Stimulated activated effector memory CD8-positive, alpha-beta T cell treated with anti-CD3 and anti-CD28 coated beads, Interleukin-12 subunit alpha, Interleukin-12 subunit beta, amount 100 ng/mL, for 72 hours (primary cell): Measurements from ENCODE around the gene MAP3K20.
"Not testable (repeated sequence)": the region's sequence is repeated elsewhere in the genome, so short reads cannot be mapped to it uniquely, and the experiment has no call there.

Experiments used
- ATAC-seq: fragments of 150-1000 bp; cut with Tn5 transposase; 2 replicates; pipeline ENCODE4 v1.10.0; 2021
- DNase-seq, 2 donors: peaks; one replicate each; pipeline ENCODE4 v3.0.0; 2021 to 2022; ENCODE audit warnings: low spot score in 2 of 2
- H3K27ac Mint-ChIP-seq: one replicate; pipeline ENCODE4 v1.8.0; 2022; ENCODE audit warnings: mild to moderate bottlenecking, mixed read lengths
- H3K36me3 Mint-ChIP-seq: one replicate; pipeline ENCODE4 v1.8.0; 2022; ENCODE audit warnings: mild to moderate bottlenecking, mixed read lengths
- H3K4me1 Mint-ChIP-seq: one replicate; pipeline ENCODE4 v1.8.0; 2022; ENCODE audit warnings: mixed read lengths
- H3K4me3 Mint-ChIP-seq: one replicate; pipeline ENCODE4 v1.8.0; 2022; ENCODE audit warnings: mild to moderate bottlenecking, mixed read lengths
- H3K9me3 Mint-ChIP-seq: one replicate; pipeline ENCODE4 v1.8.0; 2022; ENCODE audit warnings: mixed read lengths

Gene MAP3K20

DNA sequence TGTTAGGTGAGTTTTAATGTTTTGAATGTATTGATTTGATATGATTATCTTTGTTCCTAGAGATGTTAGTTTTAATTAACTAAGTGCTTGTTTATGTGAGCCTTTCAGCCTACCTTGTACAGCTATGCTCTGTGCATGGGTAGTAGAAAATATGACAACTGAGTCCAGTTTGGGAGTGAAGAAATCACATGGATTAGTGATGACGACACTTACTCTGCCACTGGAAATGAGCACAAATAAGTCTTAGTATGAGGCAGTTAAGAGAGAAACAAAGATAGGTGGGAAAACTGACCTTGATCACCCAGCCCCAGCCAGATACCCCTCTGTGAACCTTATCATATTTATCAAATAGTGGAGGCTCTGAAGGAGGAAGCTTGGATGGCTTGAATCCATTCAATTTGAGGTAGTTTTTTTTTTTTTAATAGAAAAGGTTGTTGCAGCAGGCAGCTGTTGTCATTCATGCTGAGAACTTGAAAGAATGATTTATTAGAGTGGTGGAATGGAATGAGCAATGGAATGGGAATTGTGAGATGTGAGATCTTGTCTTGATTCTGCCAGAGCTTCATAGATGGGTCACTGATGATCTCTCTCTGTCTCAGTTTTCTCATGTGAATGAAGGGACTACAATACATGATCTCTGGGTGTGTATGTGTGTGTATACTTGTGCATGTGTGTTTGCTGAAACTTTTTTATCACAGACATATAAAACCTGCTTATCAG is 96.4 kb downstream of the MAP3K20 start:
- Mint-ChIP-seq H3K4me1 (no peaks in the 10 kb centered on the region), H3K27ac (no peak overlapping the region), H3K36me3 (no peaks in the 10 kb centered on the region), H3K4me3 (no peak overlapping the region), H3K9me3 (no peaks in the 10 kb centered on the region)
- DNase-seq (no peak), ATAC-seq (no peak)

DNA sequence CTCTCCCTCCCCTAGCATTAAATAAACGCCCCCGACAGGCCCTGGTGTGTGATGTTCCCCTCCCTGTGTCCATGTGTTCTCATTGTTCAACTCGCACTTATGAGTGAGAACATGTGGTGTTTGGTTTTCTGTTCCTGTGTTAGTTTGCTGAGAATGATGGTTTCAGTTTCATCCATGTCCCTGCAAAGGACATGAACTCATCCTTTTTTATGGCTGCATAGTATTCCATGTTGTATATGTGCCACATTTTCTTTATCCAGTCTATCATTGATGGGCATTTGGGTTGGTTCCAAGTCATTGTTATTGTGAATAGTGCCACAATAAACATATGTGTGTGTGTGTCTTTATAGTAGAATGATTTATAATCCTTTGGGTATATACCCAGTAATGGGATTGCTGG is 98.7 kb downstream of the MAP3K20 start:
- not testable (repeated sequence) for H3K36me3 Mint-ChIP-seq, H3K4me3 Mint-ChIP-seq, DNase-seq, H3K9me3 Mint-ChIP-seq, ATAC-seq, H3K27ac Mint-ChIP-seq, H3K4me1 Mint-ChIP-seq

DNA sequence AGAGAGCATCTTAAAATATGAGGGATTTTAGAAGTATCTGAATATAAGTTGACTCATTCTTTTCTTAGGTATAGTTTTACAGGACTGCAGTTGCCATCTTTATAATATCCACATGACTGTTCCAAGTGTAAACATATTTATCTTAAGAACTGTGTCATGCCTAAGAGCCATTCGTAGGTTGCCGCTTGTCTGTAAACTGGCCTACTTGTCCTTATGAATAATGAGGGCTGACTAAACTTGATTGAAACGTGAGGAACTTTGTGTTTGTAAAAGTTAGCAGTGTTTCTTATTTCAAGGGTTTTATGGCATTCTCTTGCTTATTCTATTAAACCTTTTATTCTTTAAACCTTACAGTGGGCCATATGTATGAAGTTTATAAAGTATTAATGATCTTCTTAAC is 99.6 kb downstream of the MAP3K20 start:
- no peaks in the 10 kb centered on the region for H3K9me3 Mint-ChIP-seq
- ATAC-seq (no peak), DNase-seq (no peak)
- H3K36me3 Mint-ChIP-seq: no peaks in the 10 kb centered on the region
- no peak overlapping the region for H3K4me3 Mint-ChIP-seq
- H3K4me1 Mint-ChIP-seq: no peaks in the 10 kb centered on the region
- no peak overlapping the region for H3K27ac Mint-ChIP-seq

DNA sequence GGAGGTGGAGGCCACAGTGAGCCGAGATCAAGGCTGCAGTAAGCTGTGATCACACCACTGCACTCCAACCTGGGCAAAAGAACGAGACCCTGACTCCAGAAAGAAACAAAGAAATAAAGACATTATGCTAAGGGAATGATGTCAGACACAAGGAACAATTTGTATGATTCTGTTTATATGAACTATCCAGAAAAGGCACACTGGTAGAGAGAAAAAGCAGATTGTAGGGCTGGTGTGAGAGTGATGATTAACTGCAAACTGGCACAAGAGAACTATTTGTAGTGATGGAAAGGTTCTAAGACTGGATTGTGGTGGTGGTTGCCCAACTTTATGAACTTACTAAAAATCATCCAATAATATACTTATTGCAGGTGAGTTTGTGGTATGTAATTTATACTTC is 106.3 kb downstream of the MAP3K20 start:
- Mint-ChIP-seq H3K27ac (no peak overlapping the region), H3K4me3 (no peak overlapping the region), H3K9me3 (no peaks in the 10 kb centered on the region), H3K4me1 (no peaks in the 10 kb centered on the region), H3K36me3 (no peaks in the 10 kb centered on the region)
- no peak for DNase-seq
- no peak for ATAC-seq

DNA sequence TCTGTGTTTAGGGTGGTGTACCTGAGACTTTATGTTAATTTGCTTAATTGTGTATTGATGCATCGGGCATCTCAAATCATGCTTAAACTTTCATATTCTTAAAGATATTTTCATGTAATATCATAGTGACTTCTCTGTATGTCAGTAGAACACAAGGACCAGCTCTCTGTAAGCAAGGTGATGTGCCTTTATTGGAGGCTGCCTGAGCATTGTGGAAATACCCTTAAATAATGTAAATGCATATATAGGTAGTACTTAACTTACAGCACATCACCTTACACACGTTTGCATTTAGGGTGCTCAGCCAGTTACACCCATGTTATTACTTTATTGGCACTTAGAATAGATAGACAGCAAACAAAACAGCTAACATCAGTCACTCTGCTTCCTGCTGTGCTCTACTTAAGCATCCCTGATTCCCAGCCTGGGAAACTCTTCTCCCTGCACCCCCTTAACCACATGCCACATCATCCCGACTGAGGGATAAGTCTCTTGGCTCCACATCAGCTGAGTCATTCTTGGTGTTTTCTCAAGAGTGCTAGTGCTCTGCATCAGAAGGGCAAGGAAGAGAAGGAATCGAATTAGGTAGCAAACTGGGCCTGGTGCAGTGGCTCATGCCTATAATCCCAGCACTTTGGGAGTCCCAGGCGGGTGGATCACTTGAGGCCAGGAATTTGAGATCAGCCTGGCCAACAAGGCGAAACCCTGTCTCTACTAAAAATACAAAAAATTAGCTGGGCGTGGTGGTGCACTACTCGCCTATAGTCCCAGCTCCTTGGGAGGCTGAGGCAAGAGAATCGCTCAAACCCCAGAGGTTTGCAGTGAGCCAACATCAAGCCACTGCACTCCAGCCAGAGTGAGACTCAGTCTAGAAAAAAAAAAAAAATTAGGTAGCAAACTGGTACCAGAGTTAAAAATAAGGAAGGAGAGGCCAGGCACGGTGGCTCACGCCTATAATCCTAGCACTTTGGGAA is 108.7 kb downstream of the MAP3K20 start:
- Mint-ChIP-seq H3K9me3 (no peaks in the 10 kb centered on the region), H3K27ac (no peak overlapping the region), H3K4me1 (no peaks in the 10 kb centered on the region), H3K36me3 (no peaks in the 10 kb centered on the region), H3K4me3 (no peak overlapping the region)
- ATAC-seq (no peak), DNase-seq (no peak)

DNA sequence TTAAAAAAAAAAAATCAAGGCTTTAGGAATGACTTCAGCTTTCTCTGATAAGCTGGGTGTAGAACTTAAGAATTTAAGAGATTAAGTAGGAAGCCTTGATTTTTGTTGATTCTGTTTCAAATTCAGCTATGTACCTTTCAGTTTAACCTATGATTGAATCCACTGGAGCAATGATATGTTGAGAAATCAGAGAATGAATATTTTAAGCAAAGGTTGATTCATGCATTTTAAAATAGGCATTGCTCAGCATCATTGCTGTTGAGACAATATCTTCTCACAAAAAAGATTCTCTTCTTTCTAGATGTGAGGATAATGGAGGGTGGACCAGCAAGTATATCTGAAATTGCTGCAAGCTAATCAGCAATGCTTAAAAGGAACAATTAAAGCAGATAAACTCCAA is 109.8 kb downstream of the MAP3K20 start:
- ATAC-seq: no peak
- H3K9me3 Mint-ChIP-seq: no peaks in the 10 kb centered on the region
- no peak for DNase-seq
- no peak overlapping the region for H3K27ac Mint-ChIP-seq
- H3K4me1 Mint-ChIP-seq: no peaks in the 10 kb centered on the region
- H3K4me3 Mint-ChIP-seq: no peak overlapping the region
- no peaks in the 10 kb centered on the region for H3K36me3 Mint-ChIP-seq

DNA sequence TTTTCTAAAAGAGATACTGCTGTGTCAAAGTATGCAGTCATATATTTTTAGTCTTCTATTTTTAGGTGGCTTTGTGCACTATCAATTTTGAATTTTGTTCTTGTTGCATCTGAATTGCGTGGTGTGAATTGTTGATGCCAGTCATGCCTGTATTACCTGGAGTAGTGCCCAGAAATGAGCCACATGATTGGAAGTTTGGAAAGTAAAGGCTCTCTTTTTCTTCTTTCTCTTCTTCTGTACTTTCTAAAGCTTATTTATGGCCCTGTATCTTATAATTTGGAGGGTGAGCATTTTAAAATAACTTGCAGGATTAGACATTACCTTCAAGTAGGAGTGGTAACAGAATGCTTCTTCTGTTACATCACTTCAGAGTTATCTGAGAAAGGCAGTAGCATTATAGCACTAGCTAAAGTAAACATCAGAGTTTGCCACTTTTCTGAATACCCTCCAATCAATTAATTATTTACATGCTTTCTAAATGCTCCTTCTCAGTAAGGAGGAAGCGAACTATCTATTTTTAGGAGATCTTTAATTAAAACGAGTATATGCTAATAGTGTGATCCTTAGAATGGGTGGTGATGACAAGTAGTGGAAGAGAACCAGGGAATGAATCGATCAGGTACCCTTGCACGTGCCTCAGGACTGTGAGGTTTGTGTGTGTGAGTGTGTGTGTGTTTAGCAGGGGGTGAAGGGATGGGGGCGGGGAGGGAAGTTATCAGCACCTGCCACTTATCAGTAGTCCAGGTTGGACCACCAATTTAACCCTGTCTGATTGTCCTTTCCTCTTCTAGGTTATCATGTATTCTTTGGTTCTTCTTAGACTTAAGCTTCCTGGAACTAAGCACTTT is 112.5 kb downstream of the MAP3K20 start:
- DNase-seq: no peak
- no peaks in the 10 kb centered on the region for H3K36me3 Mint-ChIP-seq
- no peak overlapping the region for H3K4me3 Mint-ChIP-seq
- no peaks in the 10 kb centered on the region for H3K9me3 Mint-ChIP-seq
- ATAC-seq: no peak
- H3K27ac Mint-ChIP-seq: no peak overlapping the region
- H3K4me1 Mint-ChIP-seq: no peaks in the 10 kb centered on the region

DNA sequence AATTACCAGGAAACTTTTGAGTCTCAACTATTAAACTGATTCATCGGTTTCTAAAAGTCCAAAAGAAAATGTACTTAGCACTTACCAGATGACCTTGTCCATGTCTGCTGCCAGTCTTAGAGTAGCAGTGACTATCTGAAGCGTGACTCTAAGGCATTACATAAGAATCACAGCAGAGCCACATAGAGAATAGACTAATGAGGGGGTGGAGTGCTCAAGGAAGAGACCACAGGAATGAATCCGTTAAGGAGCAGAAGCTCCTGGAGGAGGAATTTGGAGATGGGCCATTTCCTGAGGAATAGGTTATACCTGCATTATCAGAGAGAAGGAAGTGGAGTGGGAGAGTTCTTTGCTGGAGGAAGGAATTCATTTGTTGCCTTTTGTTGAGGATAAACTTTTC is 116.0 kb downstream of the MAP3K20 start:
- no peak overlapping the region for H3K4me3 Mint-ChIP-seq
- no peak for ATAC-seq
- H3K9me3 Mint-ChIP-seq: no peaks in the 10 kb centered on the region
- no peak for DNase-seq
- no peak overlapping the region for H3K27ac Mint-ChIP-seq
- H3K4me1 Mint-ChIP-seq: no peaks in the 10 kb centered on the region
- no peaks in the 10 kb centered on the region for H3K36me3 Mint-ChIP-seq

DNA sequence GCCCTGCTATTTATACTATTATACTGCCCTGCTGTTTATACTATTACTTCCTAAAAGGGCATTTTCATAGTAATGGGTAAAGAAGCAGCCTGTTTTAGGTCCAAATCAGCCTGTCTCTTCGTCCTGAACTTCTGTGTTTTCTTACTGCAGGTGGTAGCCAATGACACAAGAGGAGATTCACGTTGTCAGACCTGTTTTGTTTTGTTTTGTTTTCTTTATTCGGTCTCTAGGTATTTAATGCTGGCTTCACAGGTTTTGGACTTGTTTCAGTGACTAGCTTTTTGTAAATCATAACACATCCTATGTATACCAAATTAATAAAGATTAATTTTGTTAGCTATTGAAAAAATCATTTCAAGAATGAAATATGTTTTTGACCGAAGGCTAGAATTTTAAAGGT is 116.4 kb downstream of the MAP3K20 start:
- H3K4me1 Mint-ChIP-seq: no peaks in the 10 kb centered on the region
- H3K27ac Mint-ChIP-seq: no peak overlapping the region
- no peaks in the 10 kb centered on the region for H3K9me3 Mint-ChIP-seq
- H3K4me3 Mint-ChIP-seq: no peak overlapping the region
- no peaks in the 10 kb centered on the region for H3K36me3 Mint-ChIP-seq
- no peak for ATAC-seq
- DNase-seq: no peak

DNA sequence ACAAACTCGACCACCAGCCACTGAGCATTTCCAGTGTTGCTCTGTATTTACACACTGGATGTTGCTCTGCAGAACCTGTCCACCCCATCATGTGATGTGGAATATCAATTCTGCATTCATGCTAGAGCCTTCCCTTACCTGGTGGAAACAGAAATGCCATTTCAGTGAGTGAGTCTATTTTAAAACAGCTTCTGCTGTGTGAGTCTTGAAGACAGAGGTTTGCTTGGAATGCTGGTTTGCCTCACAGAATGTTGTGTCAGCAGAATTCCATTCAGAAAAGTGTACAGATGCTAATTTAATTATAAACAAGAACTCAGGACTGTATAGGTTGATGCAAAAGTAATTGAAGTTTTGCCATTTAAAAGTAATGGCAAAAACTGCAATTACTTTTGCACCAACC is 118.3 kb downstream of the MAP3K20 start:
- DNase-seq (no peak), ATAC-seq (no peak)
- H3K4me3 Mint-ChIP-seq: no peak overlapping the region
- no peak overlapping the region for H3K27ac Mint-ChIP-seq
- H3K9me3 Mint-ChIP-seq: no peaks in the 10 kb centered on the region
- peaks cover 9% of the 10 kb centered on the region for H3K36me3 Mint-ChIP-seq
- no peaks in the 10 kb centered on the region for H3K4me1 Mint-ChIP-seq

DNA sequence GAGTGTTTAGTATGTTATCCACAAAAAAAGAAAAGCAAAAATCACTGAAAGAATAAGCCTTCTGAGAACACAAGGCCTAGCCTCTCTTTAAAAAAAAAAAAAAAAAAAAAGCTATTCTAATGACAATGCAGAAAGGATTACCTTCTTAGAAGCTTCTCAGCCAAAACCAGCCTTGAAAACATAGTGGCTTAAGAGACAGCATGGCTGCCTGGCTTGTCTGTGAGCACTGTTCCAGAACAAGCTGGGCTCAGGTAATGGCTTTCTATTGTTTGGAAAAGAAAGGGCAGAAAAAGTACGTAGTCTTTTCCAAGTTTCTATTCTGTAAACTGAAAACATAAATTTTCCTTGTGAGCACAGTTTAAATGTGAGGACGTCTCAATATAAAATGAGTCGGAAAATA is 119.5 kb downstream of the MAP3K20 start:
- Mint-ChIP-seq H3K9me3 (no peaks in the 10 kb centered on the region), H3K4me1 (no peaks in the 10 kb centered on the region), H3K4me3 (no peak overlapping the region), H3K36me3 (peaks cover 9% of the 10 kb centered on the region), H3K27ac (no peak overlapping the region)
- no peak for DNase-seq
- no peak for ATAC-seq

DNA sequence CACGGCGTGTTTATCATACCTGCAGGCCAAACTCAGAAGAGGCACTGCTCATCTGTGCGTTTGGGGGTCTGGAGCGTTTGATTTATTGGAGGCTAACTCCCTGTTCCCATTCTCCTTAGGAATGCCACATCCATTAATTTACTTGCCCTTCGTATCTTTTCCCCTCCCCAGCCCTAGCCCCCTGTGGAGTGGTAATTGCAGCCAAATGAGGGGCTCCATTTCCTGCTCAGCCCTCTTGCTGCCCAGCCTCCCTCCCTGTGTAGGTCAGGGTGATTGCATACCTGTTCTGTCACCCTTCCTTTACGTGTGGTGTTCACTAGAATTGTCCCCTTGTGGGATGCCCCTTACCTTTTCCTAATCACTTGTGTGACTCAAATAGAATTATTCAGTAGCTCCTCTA is 120.4 kb downstream of the MAP3K20 start:
- H3K4me1 Mint-ChIP-seq: no peaks in the 10 kb centered on the region
- ATAC-seq (no peak), DNase-seq (no peak)
- H3K9me3 Mint-ChIP-seq: no peaks in the 10 kb centered on the region
- H3K36me3 Mint-ChIP-seq: peaks cover 9% of the 10 kb centered on the region
- no peak overlapping the region for H3K4me3 Mint-ChIP-seq
- H3K27ac Mint-ChIP-seq: no peak overlapping the region

DNA sequence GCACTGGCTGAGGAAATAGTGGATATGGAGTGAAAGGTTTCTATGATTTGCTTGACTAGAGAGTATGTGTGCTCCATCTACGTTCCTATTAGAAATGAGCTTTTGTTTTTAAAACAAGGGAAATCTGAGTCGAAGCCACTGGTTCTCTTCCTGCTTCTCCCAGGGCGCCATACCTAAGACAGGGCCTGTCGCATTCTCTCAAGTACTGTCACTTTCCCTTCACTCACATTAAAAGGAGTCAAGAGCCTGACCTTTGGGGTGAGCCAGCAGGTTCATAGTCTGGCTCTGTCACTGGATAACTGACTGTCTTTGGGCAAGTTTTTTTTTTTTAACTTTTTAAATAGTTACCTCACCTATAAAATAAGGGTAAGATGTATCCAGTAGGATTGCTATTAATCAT is 121.0 kb downstream of the MAP3K20 start:
- DNase-seq: no peak

DNA sequence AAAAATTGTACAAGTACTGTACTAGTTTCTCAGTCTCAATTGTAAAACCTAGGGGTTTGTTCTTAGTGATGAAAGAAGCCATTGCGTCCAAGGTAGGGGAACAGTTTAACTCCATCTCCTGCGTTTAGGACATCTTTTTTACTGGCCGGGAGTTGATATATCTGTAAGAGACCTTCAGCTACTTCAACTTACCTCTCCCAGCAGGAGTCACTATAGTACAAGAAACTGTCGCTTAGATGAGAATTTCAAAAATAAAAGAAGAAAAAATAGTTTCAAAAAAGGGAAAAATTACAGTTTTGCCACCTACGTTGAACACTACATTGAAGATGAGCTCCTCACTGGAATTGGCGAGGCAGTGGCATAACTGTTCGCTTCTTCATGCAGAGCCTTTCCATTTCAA is 122.7 kb downstream of the MAP3K20 start:
- Mint-ChIP-seq H3K4me1 (no peaks in the 10 kb centered on the region), H3K27ac (no peak overlapping the region), H3K36me3 (peaks cover 9% of the 10 kb centered on the region), H3K4me3 (no peak overlapping the region), H3K9me3 (no peaks in the 10 kb centered on the region)
- ATAC-seq (no peak), DNase-seq (no peak)

More for the DNA sequence above, 121.0 kb downstream of the MAP3K20 start:
- H3K4me3 Mint-ChIP-seq: no peak overlapping the region
- no peak for ATAC-seq
- no peaks in the 10 kb centered on the region for H3K4me1 Mint-ChIP-seq
- H3K27ac Mint-ChIP-seq: no peak overlapping the region
- H3K36me3 Mint-ChIP-seq: peaks cover 9% of the 10 kb centered on the region
- no peaks in the 10 kb centered on the region for H3K9me3 Mint-ChIP-seq

DNA sequence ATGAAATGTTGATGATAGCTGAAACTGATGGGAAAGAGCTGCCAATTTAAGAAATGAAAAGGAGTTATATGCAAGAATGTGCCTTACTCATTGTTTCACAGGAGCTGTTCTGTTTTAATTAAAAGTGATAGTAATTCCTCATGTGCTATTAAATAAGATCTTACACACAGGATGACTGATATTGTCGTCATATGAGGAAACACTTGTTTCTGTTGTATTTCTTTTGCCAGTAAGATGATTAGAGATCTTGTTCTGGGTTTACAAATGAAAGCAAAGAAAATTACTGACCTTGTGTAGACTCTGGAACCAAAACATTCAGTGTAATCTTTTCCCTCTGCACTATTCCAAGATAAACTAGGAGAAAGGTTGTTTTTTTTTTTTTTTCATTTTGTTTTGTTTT is 123.6 kb downstream of the MAP3K20 start:
- Mint-ChIP-seq H3K4me1 (no peaks in the 10 kb centered on the region), H3K27ac (no peak overlapping the region), H3K36me3 (peaks cover 9% of the 10 kb centered on the region), H3K4me3 (no peak overlapping the region), H3K9me3 (no peaks in the 10 kb centered on the region)
- ATAC-seq (no peak), DNase-seq (no peak)
